NB4 (cell line): Measurements from ENCODE around the gene BCS1L.

Source experiments
- CTCF ChIP-seq: IDR thresholded peaks from one replicate; pipeline ENCODE4 v1.5.1; 2012; ENCODE audit warnings: low read depth, low read length
- MYC ChIP-seq: IDR thresholded peaks from 2 replicates; pipeline ENCODE4 v1.6.1; 2011; ENCODE audit warnings: low read depth, low read length

GRCh38 chr2:218643751-218644310 is 15.7 kb upstream of the BCS1L start:
- no peak for TF ChIP-seq CTCF
- TF ChIP-seq MYC: no peak
